GM19240 (cell line): ENCODE results near the gene TUBG2.

ENCODE experiments used
- DNase-seq: peaks from one replicate; pipeline ENCODE4 v3.0.0; 2011; ENCODE audit warnings: low spot score; ENCODE audit not compliant: insufficient read length

TUBG2 gene

DNA sequence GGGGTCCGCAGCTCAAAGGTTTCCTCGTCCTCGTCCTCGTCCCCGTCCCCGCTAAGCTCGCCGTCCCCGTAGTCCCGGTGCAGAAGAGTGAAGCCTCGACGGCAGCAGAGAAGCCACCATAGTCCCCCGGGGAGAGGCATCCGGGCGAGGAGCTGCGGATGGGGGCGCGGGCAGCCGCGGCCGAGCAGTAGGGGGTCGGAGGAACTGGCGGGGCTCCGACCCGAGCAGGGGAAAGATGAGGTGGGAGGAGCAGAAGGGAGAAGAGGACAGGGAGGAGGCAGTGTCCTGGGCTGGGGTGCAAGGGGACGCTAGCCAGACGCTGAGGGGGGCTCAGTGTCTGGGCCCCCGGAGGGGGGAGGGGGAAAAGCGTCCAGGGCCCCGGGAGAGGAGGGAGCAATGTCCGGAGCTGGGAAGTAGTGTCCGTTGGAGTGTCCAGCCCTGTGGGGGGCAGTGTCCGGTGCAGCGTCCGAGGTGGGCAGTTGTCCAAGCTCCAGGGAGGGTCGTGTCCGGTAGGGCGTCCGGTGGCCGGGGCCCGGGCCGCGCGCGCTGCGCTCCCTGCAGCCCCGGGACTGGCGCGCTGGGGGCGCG is 17.4 kb downstream of the TUBG2 start, which contains the start of gene PLEKHH3:
TSS of gene PLEKHH3 (minus strand) at position 571 of the 588 bp plus-strand sequence. CDS start at position 140, 431 bp downstream.
- no peak for DNase-seq

DNA sequence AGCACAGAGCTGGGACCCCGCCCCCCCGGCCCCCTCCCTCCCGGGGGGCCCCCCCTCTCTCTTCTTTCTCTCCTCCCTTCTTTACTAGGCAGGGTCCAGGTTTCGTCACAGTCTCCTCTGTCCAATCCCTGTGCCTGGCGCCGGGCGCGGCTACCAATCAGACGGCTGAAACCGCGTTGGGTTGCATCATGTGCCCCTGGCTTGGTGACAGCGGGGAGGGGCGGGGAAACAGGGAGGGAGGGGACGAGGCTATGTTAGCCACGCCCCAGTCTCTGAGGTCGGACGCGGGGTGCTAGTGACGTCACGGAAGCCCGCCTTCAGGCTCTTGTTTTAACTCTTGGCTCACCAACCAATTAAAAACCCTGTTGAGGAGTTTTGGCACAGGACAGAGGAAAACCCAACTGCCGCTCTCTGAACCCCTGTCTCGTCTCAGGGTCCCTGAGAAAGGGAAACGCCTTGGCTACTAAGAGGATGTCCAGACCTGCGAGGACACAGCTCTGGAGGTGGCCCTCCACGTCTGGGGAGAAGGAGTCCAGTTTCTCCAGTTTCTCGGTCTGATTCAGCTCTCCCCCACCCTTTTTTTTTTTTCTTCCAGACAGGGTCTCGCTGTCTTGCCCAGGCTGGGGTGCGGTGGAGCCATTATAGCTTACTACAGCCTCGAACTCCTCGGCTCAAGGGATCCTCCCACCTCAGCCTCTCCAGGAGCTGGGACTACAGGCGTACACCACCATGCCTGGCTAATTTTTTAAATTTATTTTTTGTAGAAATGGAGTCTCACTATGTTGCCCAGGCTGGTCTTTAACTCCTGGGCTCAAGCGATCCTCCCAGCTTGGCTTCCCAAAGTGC is 18.2 kb downstream of the TUBG2 start:
- peak; percentile 99 for DNase-seq

DNA sequence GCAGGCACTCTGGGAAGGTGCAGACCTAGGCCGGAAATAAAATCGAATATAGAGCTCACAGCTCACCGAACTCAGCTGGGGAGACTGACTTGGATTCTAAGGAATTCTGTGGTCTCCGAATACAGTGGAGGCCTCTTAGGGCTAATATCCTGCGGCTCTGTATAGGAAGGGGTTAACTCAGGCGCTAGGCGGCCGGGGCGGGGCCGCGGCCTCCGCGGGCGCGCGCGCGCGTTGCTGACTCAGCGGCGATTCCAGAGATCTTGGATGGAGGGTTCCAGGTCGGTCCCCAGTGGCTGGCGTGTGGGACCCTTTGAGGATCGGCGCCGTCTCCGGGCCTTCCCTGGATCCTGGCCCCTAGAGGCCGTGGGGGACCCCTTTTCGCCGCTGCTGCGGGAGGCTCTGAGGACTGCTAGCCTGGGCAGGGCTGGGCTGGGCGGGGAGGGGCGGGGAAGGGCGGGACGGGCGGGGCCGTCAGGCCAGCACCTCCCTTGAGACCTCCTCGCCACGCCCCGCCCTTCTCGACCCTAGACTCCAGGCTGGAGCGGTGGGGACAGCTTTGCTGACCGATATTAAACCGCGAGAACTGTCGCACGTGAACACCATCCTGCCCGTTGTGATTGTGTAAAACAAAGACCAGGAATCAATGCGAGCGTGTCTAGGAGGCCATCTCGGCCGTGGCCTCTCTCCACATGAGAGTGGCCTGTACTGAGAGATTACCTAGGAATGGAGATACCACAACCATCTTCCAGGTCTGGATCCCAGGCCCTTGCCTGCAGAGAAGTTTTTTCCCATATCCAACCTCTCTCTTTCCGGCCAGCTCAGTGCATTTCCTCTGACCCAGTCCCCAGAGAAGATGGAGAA is 19.1 kb downstream of the TUBG2 start:
- peak; percentile 79 for DNase-seq

DNA sequence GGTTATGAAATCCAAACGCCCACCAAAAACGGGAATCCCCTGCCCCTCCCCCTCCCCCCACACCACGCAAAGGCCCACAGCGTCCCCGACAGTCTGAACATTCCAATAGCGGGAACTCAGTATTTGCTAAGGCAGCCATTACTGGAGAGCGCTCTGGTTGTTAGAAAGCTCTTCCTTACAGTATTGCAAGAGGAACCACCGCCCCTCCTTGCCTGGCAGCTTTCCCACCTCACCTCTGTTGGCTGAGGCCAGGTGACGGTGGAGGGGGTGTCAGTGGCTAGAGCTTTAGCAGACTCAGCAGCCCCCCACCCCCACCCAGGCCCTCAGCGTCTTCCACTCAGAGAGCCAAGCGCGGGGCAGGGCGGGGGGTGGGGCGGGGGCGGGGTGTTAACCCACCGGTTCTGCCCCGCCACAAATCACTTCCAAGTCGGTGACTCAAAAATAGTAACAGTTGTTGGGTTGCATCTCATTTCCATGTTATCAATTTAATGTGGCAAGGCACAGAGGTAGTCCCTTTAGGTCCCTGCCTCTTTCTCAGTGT is 19.9 kb downstream of the TUBG2 start:
- DNase-seq: no peak

DNA sequence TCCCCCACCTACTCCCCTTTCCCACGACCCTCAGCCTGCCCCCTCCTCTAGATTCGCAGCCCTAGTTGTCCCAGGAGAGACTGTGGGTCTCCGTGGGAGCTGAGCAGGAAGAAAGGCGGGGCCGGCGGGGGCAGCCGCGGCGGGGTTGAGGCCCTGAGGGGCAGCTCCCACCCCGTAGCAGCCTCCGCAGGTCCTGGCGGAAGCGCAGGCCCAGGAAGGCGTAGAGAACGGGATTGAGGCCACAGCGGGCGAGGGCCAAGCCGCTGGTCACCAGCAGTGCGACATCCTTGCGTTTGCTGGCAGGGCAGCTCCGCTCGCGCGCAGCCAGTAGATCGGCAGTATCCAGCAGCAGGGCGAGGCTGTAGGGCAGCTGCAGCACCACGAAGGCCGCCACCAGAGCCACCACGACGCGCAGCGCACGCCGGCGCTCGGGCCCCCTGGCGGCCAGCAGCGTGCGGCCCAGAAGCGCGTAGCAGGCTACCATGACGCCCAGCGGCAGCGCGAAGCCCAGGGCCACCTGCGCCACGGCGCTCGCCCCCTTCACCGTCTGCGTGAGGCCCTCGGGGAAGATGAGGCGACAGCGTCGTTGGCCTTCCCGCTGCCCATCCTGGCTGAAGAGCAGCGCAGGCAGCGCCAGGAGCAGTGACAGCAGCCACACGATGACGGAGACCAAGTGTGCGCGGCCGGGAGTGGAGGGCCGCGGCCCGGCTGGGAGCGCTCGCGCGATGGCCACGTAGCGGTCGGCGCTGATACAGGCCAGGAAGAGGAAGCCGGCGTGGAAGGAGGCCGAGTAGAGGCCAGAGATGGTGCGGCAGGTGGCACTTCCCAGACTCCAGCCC is 20.6 kb downstream of the TUBG2 start:
- DNase-seq: no peak

DNA sequence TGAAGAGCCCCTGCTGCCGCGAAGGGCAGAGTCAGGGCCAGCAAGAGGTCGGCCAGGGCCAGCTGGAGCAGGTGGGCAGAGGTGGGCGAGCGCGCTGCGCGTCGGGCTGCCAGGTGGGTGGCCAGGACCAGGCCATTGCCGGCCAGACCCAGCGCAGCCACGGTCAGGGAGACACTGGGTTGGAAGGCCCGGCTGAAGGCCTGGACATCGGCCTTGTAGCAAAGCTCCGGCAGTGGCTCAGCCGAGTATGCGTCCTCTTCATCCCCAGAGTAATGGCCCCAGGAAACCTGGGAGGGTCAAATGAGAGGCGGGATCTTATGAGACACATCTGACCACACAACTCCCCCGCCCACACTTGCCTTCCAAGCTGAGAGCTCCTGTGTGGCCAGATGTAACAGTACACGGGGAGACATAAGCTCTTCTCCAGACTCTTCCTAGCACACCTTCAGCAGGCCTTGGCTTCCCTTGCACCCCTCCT is 21.3 kb downstream of the TUBG2 start:
- no peak for DNase-seq

DNA sequence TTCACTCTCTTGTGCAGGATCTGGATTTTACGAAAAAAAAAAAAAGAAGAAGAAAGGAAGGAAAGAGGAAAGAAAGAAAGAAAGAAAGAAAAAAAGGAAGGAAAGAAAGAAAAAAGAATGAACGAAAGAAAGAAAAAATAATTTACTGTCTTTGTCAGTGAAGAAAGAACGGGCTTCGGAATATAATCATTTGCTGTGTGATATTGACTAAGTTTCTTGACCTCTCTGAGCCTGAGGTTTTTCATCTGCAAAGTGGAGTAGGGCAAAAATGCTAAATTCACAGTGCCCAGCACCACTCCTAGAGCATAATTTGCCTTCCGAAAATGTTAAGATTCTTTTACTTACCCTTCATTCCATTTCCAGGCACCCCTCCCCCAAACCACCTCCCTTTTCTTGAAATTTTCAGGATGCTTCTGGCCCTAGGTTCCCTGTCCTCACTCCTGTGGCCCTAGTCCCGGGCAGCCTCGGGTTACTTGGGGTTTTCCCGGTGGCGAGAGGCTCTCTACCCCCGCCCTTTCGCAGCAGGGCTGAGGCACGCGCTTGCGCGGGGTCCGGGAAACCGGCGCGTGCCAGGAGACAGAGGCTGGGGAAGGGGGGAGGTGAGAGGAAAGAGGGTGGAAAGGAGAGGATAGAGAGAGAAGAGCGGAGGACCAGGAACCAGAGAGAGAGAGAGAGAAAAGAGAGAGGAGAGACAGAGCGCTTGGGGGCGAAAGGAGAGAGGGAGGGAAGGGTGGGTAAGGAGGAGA is 23.1 kb downstream of the TUBG2 start, which contains the start of gene CNTNAP1:
TSS of gene CNTNAP1 (plus strand) at position 556 of the 746 bp plus-strand sequence. CDS start 299 bp downstream, outside the sequence.
- no peak for DNase-seq

DNA sequence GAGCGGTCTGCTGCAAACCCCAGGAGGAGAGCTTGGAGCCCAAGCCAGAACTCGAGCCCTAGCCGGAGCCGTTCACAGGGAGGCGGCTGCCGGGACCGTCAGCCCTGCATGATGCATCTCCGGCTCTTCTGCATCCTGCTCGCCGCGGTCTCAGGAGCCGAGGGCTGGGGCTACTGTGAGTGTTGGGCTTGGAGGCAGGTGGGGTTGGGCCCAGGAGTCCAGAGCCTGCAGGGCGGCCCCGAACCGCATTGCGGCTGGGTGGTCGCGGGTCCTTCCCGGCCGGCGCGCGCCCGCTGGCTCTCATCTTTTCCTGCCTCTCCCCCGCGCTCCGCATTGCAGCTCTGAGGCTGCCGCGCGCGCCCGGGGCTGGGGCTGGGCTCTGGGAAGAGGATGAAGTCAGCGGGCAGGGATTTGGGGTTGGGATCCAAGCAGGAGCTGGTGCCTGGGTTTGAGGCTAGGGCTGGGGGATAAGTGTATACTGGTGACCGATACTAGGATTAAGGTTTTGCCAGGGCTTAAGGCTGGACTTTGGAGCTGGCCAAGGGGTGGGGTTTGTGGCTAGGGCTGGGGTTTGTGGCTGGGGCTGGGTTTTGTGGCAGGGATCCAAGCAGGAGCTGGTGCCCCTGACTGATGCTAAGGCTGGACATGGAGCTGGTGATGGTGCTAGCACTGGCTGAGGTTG is 23.8 kb downstream of the TUBG2 start:
- DNase-seq: no peak

DNA sequence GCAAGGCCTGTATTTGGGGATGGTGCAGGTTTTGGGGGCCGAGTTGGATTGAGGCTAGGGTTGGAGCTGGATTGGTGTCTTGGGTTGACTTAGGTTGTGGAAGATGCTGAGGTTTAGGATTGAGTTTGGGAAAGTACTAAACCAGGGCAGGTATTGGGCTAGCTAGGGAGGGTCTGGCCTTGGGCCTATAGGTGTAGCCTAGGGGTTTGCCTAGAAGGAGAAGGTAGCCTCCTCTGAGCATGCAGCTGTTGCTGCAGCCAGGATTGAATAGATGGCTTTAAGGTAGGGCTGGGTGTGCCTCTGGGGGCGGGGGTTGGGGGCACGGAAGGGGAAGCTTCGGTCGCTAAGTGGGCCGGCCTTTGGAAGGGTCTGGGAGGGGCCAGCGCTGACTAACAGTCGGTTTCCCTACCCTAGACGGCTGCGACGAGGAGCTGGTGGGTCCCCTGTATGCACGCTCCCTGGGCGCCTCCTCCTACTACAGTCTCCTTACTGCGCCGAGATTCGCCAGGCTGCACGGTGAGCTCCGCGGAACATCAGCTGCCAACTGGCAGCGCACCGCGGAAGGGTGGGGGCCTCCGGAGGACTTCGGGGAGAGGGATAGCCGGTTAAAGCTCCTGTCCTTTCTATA is 24.4 kb downstream of the TUBG2 start:
- DNase-seq: no peak

DNA sequence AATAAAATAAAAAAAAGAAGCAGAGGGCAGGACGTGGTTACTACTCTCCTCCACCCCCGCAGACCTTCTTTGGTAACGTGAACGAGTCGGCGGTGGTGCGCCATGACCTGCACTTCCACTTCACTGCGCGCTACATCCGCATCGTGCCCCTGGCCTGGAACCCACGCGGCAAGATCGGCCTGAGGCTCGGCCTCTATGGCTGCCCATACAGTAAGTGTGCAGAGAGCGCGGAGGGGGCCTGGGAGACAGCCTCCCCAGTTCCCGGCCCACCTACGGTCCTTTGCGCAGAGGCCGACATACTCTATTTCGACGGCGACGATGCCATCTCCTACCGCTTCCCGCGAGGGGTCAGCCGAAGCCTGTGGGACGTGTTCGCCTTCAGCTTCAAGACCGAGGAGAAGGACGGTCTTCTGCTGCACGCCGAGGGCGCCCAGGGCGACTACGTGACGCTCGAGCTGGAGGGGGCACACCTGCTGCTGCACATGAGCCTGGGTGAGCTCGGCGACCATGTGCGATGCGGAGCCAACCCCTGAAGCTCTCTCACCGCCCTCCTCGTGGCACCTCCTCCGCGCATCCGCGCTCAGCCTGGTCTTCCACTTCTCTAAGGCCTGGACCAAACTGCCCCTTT is 26.0 kb downstream of the TUBG2 start:
- DNase-seq: no peak

DNA sequence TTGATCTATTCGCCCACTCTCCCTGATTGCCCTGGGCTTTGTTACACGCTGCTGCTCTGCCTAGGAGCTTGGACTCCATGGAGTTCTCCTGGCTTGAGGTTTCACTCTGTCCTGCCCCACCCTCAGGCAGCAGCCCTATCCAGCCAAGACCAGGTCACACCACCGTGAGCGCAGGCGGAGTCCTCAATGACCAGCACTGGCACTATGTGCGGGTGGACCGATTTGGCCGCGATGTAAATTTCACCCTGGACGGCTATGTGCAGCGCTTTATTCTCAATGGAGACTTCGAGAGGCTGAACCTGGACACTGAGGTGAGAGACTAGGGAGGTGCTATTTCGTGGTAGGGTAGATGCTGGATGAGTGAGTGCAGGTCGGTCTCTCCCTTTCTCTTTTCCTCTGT is 26.7 kb downstream of the TUBG2 start:
- no peak for DNase-seq

DNA sequence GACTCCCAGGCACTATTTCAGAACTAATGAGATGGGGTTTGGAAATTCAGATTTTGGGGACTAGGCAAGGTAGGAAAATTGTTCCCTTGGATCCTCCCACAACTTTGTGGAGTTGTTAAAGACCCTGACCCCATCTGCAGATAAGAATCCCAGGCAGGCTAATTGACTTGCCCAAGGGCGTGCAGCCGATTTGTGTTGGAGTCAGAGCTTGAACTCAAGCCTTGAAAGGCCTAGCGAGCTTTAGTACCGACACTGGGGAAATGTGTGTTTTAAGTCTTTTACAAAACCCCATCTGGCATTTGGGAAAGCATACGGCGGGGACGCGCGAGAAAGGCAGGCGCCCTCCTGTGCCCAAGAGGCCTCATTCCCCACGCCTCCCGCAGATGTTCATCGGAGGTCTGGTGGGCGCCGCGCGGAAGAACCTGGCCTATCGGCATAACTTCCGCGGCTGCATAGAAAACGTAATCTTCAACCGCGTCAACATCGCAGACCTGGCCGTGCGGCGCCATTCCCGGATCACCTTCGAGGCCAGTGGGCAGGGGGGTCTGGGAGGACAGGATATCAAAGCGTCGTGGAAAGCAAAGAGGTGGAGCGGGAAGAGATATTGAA is 27.5 kb downstream of the TUBG2 start:
- DNase-seq: no peak

DNA sequence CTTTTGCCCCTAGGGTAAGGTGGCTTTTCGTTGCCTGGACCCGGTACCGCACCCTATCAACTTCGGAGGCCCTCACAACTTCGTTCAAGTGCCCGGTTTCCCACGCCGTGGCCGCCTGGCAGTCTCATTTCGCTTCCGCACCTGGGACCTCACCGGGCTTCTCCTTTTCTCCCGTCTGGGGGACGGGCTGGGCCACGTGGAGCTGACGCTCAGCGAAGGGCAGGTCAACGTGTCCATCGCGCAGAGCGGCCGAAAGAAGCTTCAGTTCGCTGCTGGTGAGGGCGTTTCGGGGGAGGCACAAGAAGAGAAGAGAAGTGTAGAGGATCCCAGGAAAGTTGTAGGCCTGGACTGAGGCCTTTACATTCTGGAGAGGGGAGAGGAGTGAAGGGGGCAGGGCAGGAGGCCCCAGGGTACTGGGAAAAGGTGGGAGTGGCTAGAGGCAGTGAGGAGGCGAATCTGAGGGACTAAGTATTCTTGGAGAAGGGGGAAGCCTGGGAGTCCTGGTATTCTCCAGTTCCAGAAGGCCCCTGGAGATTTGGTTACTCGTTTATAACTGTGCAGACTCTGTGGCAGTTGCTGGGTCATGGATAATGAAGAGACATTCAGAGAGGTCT is 28.7 kb downstream of the TUBG2 start:
- no peak for DNase-seq

DNA sequence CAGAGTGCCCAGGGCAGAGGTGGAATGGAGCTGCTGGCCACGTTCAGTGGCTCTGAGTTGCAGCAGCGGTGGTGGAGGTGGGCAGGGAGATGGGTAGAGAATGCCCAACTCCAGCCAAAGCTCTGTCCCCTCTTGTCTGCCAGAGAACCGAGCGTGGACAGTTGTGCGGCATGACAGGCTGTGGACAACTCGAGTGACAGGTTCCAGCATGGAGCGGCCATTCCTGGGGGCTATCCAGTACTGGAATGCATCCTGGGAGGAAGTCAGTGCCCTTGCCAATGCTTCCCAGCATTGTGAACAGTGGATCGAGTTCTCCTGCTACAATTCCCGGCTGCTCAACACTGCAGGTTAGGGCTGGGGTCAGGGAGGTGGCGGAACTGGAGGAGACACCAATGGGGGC is 31.5 kb downstream of the TUBG2 start:
- no peak for DNase-seq

DNA sequence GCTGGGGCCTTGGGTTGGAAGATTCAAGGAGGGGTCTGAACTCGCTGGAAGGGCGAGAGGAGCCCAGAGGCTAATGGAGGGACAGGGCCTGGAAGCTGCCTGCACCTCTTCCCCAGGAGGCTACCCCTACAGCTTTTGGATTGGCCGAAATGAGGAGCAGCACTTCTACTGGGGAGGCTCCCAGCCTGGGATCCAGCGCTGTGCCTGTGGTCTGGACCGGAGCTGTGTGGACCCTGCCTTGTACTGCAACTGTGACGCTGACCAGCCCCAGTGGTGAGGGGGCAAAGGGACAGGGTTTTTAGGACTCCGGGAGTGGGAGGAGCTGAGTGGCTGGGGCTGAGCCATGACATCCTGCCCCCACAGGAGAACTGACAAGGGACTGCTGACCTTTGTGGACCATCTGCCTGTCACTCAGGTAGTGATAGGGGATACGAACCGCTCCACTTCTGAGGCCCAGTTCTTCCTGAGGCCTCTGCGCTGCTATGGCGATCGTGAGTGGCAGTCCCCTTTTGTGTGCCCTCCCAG is 32.0 kb downstream of the TUBG2 start:
- DNase-seq: no peak

DNA sequence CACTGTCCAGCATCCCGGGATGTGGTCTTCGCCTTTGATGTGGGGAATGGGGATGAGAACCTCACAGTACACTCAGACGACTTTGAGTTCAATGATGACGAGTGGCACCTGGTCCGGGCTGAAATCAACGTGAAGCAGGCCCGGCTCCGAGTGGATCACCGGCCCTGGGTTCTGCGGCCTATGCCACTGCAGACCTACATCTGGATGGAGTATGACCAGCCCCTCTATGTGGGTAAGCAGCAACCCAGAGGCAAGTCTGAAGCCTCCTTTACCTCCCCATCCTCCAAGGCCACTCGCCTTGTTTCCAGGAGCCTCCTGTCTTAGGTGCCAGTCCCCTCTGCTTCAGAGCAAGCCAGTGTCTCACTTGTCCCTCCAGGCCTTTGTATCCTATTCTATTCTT is 33.4 kb downstream of the TUBG2 start:
- DNase-seq: no peak

DNA sequence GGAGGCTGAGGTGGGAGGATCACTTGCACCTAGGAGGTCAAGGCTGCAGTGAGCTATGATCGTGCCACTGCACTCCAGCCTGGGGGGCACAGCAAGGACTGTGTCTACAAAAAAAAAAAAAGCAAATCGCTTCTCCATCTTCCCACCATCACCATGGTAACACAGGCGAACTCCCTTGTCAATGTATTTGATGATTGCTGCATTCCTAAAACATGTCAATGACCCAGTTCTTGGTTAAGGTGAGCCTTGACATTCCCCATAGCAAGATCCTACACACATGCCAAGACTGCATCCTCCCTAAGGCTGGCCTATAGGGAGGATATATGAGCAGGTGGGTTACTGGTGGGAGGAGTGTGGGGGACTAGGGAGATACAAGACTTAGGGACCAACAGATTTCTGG is 35.4 kb downstream of the TUBG2 start:
- DNase-seq: no peak
